Small intestine (tissue), 7 donors: ENCODE results near the gene PPP1R12A. TPM values are rescaled to one million over a fixed set of nuclear protein-coding genes. Genes with fewer than 3 reads are reported as not detected.
A peak's percentile ranks its signal among the peaks of the same experiment; 100 is the strongest.
"Not testable (repeated sequence)": the region's sequence is repeated elsewhere in the genome, so short reads cannot be mapped to it uniquely, and the experiment has no call there.

Experiments
- DNase-seq, 2 donors: peaks; one replicate each; pipeline versions ENCODE4 v3.0.0 to v3.0.0-alpha.2; 2013
- FAIRE-seq: peaks from 2 replicates; lab custom pipeline; 2012; peaks lifted over from hg19 to GRCh38; lab: Jason Lieb, UNC
- H3K27ac ChIP-seq, 3 donors: one replicate each; pipeline ENCODE4 v1.5.1; 2013; ENCODE audit warnings: low read length in 2 of 3, mild to moderate bottlenecking in 2 of 3, control low read depth in 1 of 3, inconsistent platforms in 1 of 3, low read depth in 1 of 3, moderate library complexity in 1 of 3
- H3K27me3 ChIP-seq, 3 donors: one replicate each; pipeline ENCODE4 v1.6.1; 2013; ENCODE audit warnings: low read length in 3 of 3, inconsistent platforms in 1 of 3; ENCODE audit not compliant: control insufficient read depth in 3 of 3, insufficient read depth in 3 of 3
- H3K36me3 ChIP-seq, 3 donors: one replicate each; pipeline ENCODE4 v1.6.1; 2013; ENCODE audit warnings: low read length in 3 of 3, inconsistent platforms in 1 of 3, low read depth in 1 of 3, mild to moderate bottlenecking in 1 of 3, moderate library complexity in 1 of 3; ENCODE audit not compliant: control insufficient read depth in 3 of 3, insufficient read depth in 2 of 3
- H3K4me1 ChIP-seq, 3 donors: one replicate each; pipeline ENCODE4 v1.6.1; 2013; ENCODE audit warnings: low read length in 2 of 3, inconsistent platforms in 1 of 3, low read depth in 1 of 3, mild to moderate bottlenecking in 1 of 3, moderate library complexity in 1 of 3; ENCODE audit not compliant: control insufficient read depth in 3 of 3, insufficient read depth in 2 of 3
- H3K4me3 ChIP-seq, 3 donors: one replicate each; pipeline ENCODE4 v1.5.1; 2013; ENCODE audit warnings: low read length in 3 of 3, control low read depth in 1 of 3, inconsistent platforms in 1 of 3, low read depth in 1 of 3, mild to moderate bottlenecking in 1 of 3, moderate library complexity in 1 of 3
- H3K9me3 ChIP-seq, 2 donors: one replicate each; pipeline ENCODE4 v1.6.1; 2013; ENCODE audit warnings: low read depth in 1 of 2, low read length in 1 of 2; ENCODE audit not compliant: control insufficient read depth in 2 of 2, insufficient read depth in 1 of 2
- WGBS, 3 donors: extraction: QIAGEN DNeasy Blood & Tissue Kit; methylation state at CpG; one replicate each; pipeline ENCODE4 v1.1.7; 2013; 5-methylcytosine and 5-hydroxymethylcytosine counted together
- polyA plus RNA-seq, 4 donors: library from polyadenylated mRNA; stranded (reverse) in 3 of 4; unstranded in 1 of 4; fragments of 200-250 nt in 3 of 4; fragments of 120-200 nt in 1 of 4; gene quantifications; one replicate each; pipeline versions ENCODE4 v1.2.1 to v1.2.3, GENCODE V29; 2013
- donor health status: healthy with polysubstance abuse.
- donor health status: control.
- donor health status: control.
- donor health status: Bipolar disorder and iron deficiency.
- donor health status: healthy.

Gene PPP1R12A
- polyA plus RNA-seq, 4 donors: 16.7 to 103 (median 46.5) TPM

GRCh38 chr12:79883216-79883615 lies 51.7 kb downstream of the PPP1R12A start:
- FAIRE-seq (no peak), DNase-seq (no peak)
- Histone ChIP-seq H3K36me3 (peaks cover 0 to 4% (median 0%) of the 10 kb centered on the region in 3 donors), H3K27me3 (no peaks in the 10 kb centered on the region), H3K4me3 (no peak overlapping the region), H3K4me1 (peaks cover 0 to 5% (median 0%) of the 10 kb centered on the region in 3 donors), H3K9me3 (no peaks in the 10 kb centered on the region), H3K27ac (no peak overlapping the region)
- WGBS, 3 donors: 83 to 89% (median 86%) methylated on average over 1 of the region's 1 CpG

- peaks cover 0 to 8% (median 0%) of the 10 kb centered on the region in 3 donors for H3K36me3 ChIP-seq
- DNase-seq (no peak), FAIRE-seq (no peak)
- no peaks in the 10 kb centered on the region for H3K9me3 ChIP-seq
- H3K4me1 ChIP-seq: peaks cover 0 to 5% (median 0%) of the 10 kb centered on the region in 3 donors
- H3K27ac ChIP-seq: peak overlapping the region in 1 of 3 donors; percentile 20
- H3K4me3 ChIP-seq: no peak overlapping the region
- 89 to 98% (median 95%) methylated on average over 2 of the region's 2 CpGs for WGBS, 3 donors
- no peaks in the 10 kb centered on the region for H3K27me3 ChIP-seq
Observed at GRCh38 chr12:79881351-79881750, 53.5 kb downstream of the PPP1R12A start.

DNA sequence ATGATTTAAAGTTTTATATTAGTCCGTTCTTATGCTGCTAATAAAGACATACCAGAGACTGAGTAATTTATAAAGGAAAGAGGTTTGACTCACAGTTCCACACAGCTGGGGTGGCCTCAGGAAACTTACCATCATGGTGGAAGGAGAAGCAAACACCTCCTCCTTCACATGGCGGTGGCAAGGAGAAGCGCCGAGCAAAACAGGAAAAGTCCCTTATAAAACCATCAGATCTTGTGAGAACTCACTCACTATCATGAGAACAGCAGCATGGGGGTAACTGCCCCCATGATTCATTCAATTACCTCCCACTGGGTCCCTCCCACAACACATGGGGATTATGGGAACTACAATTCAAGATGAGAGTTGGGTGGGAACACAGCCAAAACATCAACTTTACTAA lies 56.4 kb downstream of the PPP1R12A start:
- WGBS, 3 donors: 90 to 96% (median 93%) methylated on average over 4 of the region's 4 CpGs
- DNase-seq, FAIRE-seq: not testable (repeated sequence)

DNA sequence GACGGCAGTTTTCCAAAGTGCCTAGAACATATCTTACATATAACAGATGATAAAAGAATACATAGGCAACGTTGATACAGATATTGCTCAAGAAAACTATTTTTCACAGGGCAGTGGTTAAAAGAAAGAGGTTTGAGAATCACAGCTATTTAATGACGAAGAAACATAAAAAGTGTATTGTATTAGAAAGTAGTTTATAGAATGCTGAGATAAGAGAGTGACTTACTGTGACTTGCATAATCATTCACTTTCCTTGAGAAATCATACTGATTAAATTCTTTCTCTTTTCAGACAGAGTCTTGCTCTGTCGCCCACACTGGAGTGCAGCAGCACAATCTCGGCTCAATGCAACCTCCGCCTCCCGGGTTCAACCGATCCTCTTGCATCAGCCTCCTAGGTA lies 57.7 kb downstream of the PPP1R12A start:
- peaks cover 0 to 6% (median 0%) of the 10 kb centered on the region in 3 donors for H3K36me3 ChIP-seq
- no peak overlapping the region for H3K27ac ChIP-seq
- DNase-seq (no peak), FAIRE-seq (no peak)
- H3K27me3 ChIP-seq: no peaks in the 10 kb centered on the region
- no peak overlapping the region for H3K4me3 ChIP-seq
- no peaks in the 10 kb centered on the region for H3K9me3 ChIP-seq
- H3K4me1 ChIP-seq: peaks cover 0 to 9% (median 0%) of the 10 kb centered on the region in 3 donors
- 95 to 96% (median 95%) methylated on average over 8 of the region's 8 CpGs for WGBS, 3 donors

More for the DNA sequence above, 56.4 kb downstream of the PPP1R12A start:
- not testable (repeated sequence) for H3K36me3 ChIP-seq, H3K9me3 ChIP-seq, H3K4me3 ChIP-seq, H3K27me3 ChIP-seq, H3K27ac ChIP-seq, H3K4me1 ChIP-seq

- no peaks in the 10 kb centered on the region for H3K9me3 ChIP-seq
- H3K27ac ChIP-seq: no peak overlapping the region
- peaks cover 0 to 4% (median 0%) of the 10 kb centered on the region in 3 donors for H3K4me1 ChIP-seq
- no peak overlapping the region for H3K4me3 ChIP-seq
- FAIRE-seq (no peak), DNase-seq (no peak)
- no peaks in the 10 kb centered on the region for H3K27me3 ChIP-seq
- peaks cover 0 to 10% (median 2%) of the 10 kb centered on the region in 3 donors for H3K36me3 ChIP-seq
Observed at GRCh38 chr12:79874665-79875064, 60.2 kb downstream of the PPP1R12A start.

GRCh38 chr12:79873201-79873600 lies 61.7 kb downstream of the PPP1R12A start:
- H3K9me3 ChIP-seq: no peaks in the 10 kb centered on the region
- H3K27me3 ChIP-seq: no peaks in the 10 kb centered on the region
- H3K4me1 ChIP-seq: peaks cover 0 to 4% (median 0%) of the 10 kb centered on the region in 3 donors
- 70 to 91% (median 78%) methylated on average over 2 of the region's 2 CpGs for WGBS, 3 donors
- no peak for DNase-seq
- no peak for FAIRE-seq
- peaks cover 0 to 8% (median 2%) of the 10 kb centered on the region in 3 donors for H3K36me3 ChIP-seq
- H3K27ac ChIP-seq: no peak overlapping the region
- no peak overlapping the region for H3K4me3 ChIP-seq

DNA sequence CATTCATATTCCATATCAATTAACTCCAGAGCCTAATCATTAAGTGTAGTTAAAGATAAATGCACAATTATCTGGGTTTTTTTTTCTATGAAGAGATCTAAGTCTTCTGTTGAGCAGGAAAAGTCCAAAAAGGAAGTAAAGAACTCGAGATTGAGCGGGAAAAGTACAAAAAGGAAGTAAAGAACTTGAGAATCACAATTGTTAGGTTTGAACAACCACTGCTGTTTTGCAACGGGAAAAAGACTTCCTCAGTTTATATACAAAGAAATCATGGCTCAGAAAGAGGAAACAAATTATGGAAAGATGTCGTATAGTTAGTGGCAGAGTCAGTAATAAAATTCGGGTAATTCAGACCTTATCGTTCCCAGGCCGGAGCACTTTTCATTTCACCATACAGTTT lies 63.3 kb downstream of the PPP1R12A start:
- WGBS, 3 donors: 65 to 84% (median 79%) methylated on average over 7 of the region's 7 CpGs
- H3K27ac ChIP-seq: no peak overlapping the region
- FAIRE-seq: no peak

DNA sequence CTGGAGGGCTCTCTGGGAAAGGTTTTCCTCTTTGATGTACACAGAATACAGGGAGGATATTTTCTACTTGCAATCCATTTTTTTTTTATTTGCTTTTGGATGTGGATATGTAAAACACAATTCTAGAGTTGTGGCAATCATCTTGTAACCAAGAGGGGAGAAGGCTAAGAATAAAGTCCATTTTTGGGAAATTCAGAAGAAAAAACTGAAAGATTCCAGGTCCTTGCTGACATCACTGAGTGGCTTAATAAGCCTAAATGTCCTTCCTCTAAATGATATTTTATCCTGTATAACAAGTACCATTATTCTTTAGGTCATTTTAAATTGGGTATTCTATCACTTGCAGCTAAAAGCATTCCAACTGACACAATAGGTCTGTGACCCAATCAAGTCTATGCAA lies 64.0 kb downstream of the PPP1R12A start:
- DNase-seq (no peak), FAIRE-seq (no peak)
- no peaks in the 10 kb centered on the region for H3K27me3 ChIP-seq
- no peak overlapping the region for H3K4me3 ChIP-seq
- H3K27ac ChIP-seq: no peak overlapping the region
- peaks cover 0 to 6% (median 2%) of the 10 kb centered on the region in 3 donors for H3K36me3 ChIP-seq
- H3K9me3 ChIP-seq: no peaks in the 10 kb centered on the region
- peaks cover 0 to 4% (median 0%) of the 10 kb centered on the region in 3 donors for H3K4me1 ChIP-seq

More for the DNA sequence above, 63.3 kb downstream of the PPP1R12A start:
- Histone ChIP-seq H3K36me3 (peaks cover 0 to 6% (median 2%) of the 10 kb centered on the region in 3 donors), H3K4me1 (peaks cover 0 to 4% (median 0%) of the 10 kb centered on the region in 3 donors), H3K4me3 (no peak overlapping the region), H3K27me3 (no peaks in the 10 kb centered on the region), H3K9me3 (no peaks in the 10 kb centered on the region)
- DNase-seq: no peak

DNA sequence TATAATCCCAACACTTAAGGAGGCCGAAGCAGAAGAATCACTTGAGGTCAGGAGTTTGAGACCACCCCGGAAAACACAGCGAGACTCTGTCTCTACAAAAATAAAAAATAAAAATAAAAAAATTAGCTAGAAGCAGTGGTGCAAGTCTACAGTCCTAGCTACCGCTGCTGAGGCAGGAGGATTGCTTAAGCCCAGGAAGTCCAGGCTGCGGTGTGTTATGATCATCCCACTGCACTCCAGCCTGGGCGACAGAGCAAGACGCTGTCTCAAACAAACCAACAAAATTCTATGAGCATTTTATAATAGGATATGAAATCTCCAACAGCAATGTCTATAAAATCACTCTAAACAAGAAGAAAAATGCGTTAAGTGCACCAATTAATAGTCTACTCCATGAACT lies 75.3 kb downstream of the PPP1R12A start:
- FAIRE-seq (no peak), DNase-seq (no peak)
- no peak overlapping the region for H3K4me3 ChIP-seq
- no peak overlapping the region for H3K27ac ChIP-seq
- 92 to 96% (median 94%) methylated on average over 8 of the region's 8 CpGs for WGBS, 3 donors
- H3K4me1 ChIP-seq: no peaks in the 10 kb centered on the region
- no peaks in the 10 kb centered on the region for H3K27me3 ChIP-seq
- peaks cover 0 to 8% of the 10 kb centered on the region in 2 donors for H3K9me3 ChIP-seq
- H3K36me3 ChIP-seq: peaks cover 0 to 10% (median 0%) of the 10 kb centered on the region in 3 donors
